AG04449 (cell line): ENCODE data around the gene ARHGAP12.
A peak's percentile ranks its signal among the peaks of the same experiment; 100 is the strongest.

Source experiments
- CTCF ChIA-PET: fragments of 350-600 bp; formaldehyde crosslinking; extraction: SDS; loops from one replicate; lab custom pipeline; 2021; ENCODE audit warnings: antibody characterized with exemption; lab: Yijun Ruan, JAX
- POLR2A ChIA-PET: fragments of 400-600, 350-600 bp; formaldehyde crosslinking; extraction: SDS; loops from one replicate; lab custom pipeline; 2020; ENCODE audit warnings: antibody characterized with exemption, inconsistent platforms; lab: Yijun Ruan, JAX
- DNase-seq: peaks from one replicate; pipeline ENCODE4 v3.0.0-alpha.2; 2010; ENCODE audit warnings: low read depth, low spot score
- H3K4me3 ChIP-seq: 2 replicates; pipeline ENCODE4 v1.5.1; 2011; ENCODE audit warnings: low read depth, mild to moderate bottlenecking, control low read depth, low read length
- CTCF ChIP-seq: IDR thresholded peaks from one replicate; pipeline ENCODE4 v1.5.1; 2011; ENCODE audit warnings: mild to moderate bottlenecking, moderate library complexity, low read length, control low read depth, inconsistent platforms; ENCODE audit not compliant: insufficient read depth; ENCODE audit errors: missing control alignments

Gene ARHGAP12

DNA sequence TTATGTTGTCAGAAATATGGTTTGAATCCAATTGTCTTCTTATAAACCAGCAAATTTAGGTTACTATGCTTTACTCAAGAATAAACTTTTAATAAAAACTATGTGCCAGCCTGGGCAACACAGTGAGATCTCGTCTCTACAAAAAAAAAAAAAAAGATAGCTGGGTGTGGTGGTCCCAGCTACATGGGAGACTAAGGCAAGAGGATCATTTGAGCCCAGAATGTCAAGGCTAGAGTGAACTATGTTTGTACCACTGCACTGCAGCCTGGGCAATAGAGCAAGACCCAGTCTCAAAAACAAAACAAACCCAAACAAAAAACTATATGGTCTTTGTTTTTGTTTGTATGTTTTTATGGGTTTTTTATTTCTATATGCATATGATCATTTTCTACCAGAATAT, 7.5 kb upstream of the ARHGAP12 start:
- ChIA-PET POLR2A (no interaction called here), CTCF (interaction anchor here (0.6 to 1.0 kb wide), 2 partner anchors 18 to 61 kb away, joined by 3 to 6 read pairs; no protein-coding TSS in a partner anchor)
- no peak overlapping the region for H3K4me3 ChIP-seq
- TF ChIP-seq CTCF, result no peak
- DNase-seq, result no peak

DNA sequence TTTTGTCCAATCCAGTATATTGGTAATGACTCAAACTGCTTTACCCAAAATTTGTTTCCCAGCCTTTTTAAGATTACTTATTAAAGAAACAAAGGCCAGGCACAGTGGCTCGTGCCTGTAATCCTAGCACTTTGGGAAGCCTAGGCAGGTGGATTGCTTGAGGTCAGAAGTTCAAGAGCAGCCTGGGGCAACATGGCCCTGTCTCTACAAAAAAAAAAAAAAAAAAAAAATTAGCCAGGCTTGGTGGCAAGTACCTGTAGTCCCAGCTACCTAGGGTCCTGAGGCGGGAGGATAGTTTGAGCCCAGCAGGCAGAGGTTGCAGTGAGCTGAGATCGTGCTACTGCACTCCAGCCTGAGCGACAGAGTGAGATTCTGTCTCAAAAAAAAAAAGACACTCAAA, 7.0 kb upstream of the ARHGAP12 start:
- POLR2A ChIA-PET, result no interaction called here
- CTCF ChIA-PET, result interaction anchor here (1.0 kb wide), 1 partner anchor 18 kb away, joined by 6 read pairs; no protein-coding TSS in a partner anchor
- H3K4me3 ChIP-seq, result no peak overlapping the region
- no peak for TF ChIP-seq CTCF
- DNase-seq, result no peak

DNA sequence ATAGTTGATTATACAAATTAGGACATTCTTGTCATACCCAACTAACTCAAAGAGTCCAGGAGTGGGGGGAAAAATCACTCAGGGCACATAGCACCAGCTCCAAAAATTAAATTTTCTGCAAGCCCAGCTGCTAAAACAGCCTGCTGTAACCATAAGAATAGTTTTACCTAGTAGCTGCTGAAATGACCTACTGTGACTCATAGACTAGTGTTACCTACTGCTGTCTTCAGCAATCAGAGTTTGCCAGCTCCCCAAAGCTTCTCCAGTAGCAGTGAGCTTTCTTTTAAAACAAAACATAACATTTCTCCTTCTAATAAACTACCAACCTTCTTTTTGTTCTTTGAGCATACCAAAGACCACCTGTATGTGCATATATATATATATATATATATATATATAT, 4.2 kb upstream of the ARHGAP12 start:
- no peak overlapping the region for H3K4me3 ChIP-seq
- CTCF ChIA-PET, result no interaction called here
- POLR2A ChIA-PET, result no interaction called here
- DNase-seq, result no peak
- no peak for TF ChIP-seq CTCF

- DNase-seq, result no peak
- no peak overlapping the region for H3K4me3 ChIP-seq
- no peak for TF ChIP-seq CTCF
- CTCF ChIA-PET, result interaction anchor here (0.6 to 1.6 kb wide), 5 partner anchors 10 to 1183 kb away, joined by 3 to 10 read pairs (median 3); no protein-coding TSS in a partner anchor
- POLR2A ChIA-PET, result no interaction called here
Observed at GRCh38 chr10:31930856-31931255, 2.2 kb upstream of the ARHGAP12 start.

GRCh38 chr10:31930023-31930751, 1.6 kb upstream of the ARHGAP12 start:
- ChIA-PET POLR2A (interaction anchor here (0.7 to 0.9 kb wide), 3 partner anchors 18 to 73 kb away, joined by 3 to 4 read pairs (median 4); no protein-coding TSS in a partner anchor), CTCF (interaction anchor here (0.7 to 1.6 kb wide), 6 partner anchors 10 to 70 kb away, joined by 3 to 10 read pairs (median 3); no protein-coding TSS in a partner anchor)
- DNase-seq, result no peak
- no peak for TF ChIP-seq CTCF
- H3K4me3 ChIP-seq, result peak overlapping the region; percentile 75
